ENCODE results near the gene LRIT1.

LRIT1 gene

GRCh38 chr10:84204610-84205009 lies 36.7 kb downstream of the LRIT1 start:
- Histone ChIP-seq H3K27ac (no peak overlapping the region), H3K4me3 (no peak overlapping the region), H4K20me1 (no peaks in the 10 kb centered on the region), H3K27me3 (no peaks in the 10 kb centered on the region), H3K36me3 (no peaks in the 10 kb centered on the region), H3K4me1 (no peaks in the 10 kb centered on the region), H3K4me2 (no peak overlapping the region), H3K9me3 (no peaks in the 10 kb centered on the region), H3K9ac (no peak overlapping the region)
- no peak for TF ChIP-seq Cebpa-rat (IDR thresholded peaks at IDR 0.05)

GRCh38 chr10:84204122-84204521 lies 37.2 kb downstream of the LRIT1 start:
- Histone ChIP-seq H3K9me3 (no peaks in the 10 kb centered on the region), H4K20me1 (no peaks in the 10 kb centered on the region), H3K27ac (no peak overlapping the region), H3K4me2 (no peak overlapping the region), H3K4me3 (no peak overlapping the region), H3K36me3 (no peaks in the 10 kb centered on the region), H3K27me3 (no peaks in the 10 kb centered on the region), H3K4me1 (no peaks in the 10 kb centered on the region), H3K9ac (no peak overlapping the region)
- TF ChIP-seq Cebpa-rat (IDR thresholded peaks at IDR 0.05), result no peak

DNA sequence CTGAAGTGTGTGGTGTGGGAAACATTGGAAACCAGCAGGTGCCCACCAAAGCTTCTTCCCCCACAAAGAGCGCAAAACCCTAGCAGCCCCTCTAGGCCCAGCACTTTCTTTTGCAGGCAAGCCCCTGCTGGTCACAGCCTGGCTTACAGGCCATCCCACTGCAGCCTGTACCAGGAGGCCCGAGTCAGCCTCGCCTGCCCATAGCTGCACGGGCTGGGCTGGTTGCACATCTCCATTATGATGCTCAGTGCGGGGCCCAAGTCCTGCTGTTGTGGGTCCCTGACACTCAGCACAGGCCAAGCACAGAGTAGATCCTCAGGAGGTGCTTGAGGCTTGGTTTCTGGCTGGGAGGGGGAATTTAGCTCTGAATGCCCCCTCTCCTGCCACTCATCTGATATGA lies 39.0 kb downstream of the LRIT1 start:
- Histone ChIP-seq H3K9me3 (no peaks in the 10 kb centered on the region), H3K9ac (no peak overlapping the region), H4K20me1 (no peaks in the 10 kb centered on the region), H3K36me3 (no peaks in the 10 kb centered on the region), H3K4me1 (no peaks in the 10 kb centered on the region), H3K4me3 (no peak overlapping the region), H3K27me3 (0 out of 2 replicates have a peak, but pooled peaks cover under 1% of the 10 kb centered on the region), H3K4me2 (no peak overlapping the region), H3K27ac (no peak overlapping the region)
- TF ChIP-seq Cebpa-rat (IDR thresholded peaks at IDR 0.05), result no peak

GRCh38 chr10:84201682-84202081 lies 39.7 kb downstream of the LRIT1 start:
- H3K4me2 ChIP-seq, result no peak overlapping the region
- H3K9ac ChIP-seq, result no peak overlapping the region
- 0 out of 2 replicates have a peak, but pooled peaks cover 7% of the 10 kb centered on the region for H3K27me3 ChIP-seq
- no peak overlapping the region for H3K4me3 ChIP-seq
- no peaks in the 10 kb centered on the region for H4K20me1 ChIP-seq
- H3K27ac ChIP-seq, result no peak overlapping the region
- H3K36me3 ChIP-seq, result no peaks in the 10 kb centered on the region
- no peaks in the 10 kb centered on the region for H3K4me1 ChIP-seq
- no peak for TF ChIP-seq Cebpa-rat (IDR thresholded peaks at IDR 0.05)
- no peaks in the 10 kb centered on the region for H3K9me3 ChIP-seq

DNA sequence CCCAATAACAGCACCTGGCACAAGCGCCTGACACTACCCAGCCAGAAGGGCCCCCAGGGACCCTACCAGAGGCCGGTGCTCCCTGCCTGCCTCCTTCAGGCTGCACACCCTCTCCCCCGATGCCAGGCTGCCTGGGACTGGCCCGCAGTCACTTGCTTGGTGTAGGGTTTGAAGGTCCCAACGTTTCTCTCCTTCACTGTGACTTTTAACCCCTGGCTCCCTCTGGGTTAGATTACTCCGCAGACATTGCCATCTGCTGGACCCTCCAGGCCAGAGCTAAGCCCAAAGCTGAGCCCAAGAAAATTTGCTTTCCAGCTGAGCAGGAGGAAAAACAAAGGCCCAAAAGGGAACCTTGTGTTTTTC lies 40.1 kb downstream of the LRIT1 start:
- Histone ChIP-seq H3K27ac (no peak overlapping the region), H3K9ac (no peak overlapping the region), H3K4me2 (no peak overlapping the region)

DNA sequence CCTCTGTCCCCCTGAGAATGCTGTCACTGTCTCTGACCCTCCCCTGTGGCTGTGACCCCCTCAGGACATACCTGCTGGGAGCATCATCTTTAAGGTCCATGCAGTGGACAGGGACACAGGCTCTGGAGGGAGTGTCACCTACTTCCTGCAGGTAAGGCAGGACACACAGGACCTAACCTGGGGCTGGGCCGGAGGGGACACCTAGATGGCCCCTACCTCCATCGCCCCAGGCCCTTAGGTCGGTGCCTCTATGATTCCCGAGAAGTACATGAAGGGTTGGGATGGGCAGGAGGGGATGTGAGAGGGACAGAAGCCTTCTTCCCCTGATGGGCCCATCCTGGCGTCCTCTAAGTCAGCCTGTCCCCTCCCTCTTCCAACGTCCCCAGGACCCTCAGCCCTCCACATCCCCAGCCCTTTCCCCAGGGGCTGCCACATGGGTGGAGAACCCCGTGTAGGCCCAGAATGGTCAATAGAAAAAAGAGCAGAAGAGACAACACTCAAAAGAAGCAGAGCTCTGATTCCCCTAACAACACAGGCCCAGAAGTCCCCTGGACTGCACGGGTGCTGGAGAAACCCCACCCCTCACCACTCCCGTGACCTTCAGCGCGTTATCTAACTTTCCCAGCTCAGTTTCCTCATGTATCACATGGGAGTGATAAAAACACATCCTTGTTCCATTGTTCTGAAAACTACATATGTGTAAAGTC lies 40.7 kb downstream of the LRIT1 start:
- Histone ChIP-seq H3K9ac (no peak overlapping the region), H3K27ac (no peak overlapping the region), H3K9me3 (no peaks in the 10 kb centered on the region), H3K4me2 (no peak overlapping the region), H3K36me3 (no peaks in the 10 kb centered on the region), H3K27me3 (peaks cover 17% of the 10 kb centered on the region), H4K20me1 (no peaks in the 10 kb centered on the region), H3K4me3 (no peak overlapping the region), H3K4me1 (no peaks in the 10 kb centered on the region)
- TF ChIP-seq Cebpa-rat (IDR thresholded peaks at IDR 0.05), result no peak

More for the DNA sequence above, 40.1 kb downstream of the LRIT1 start:
- Histone ChIP-seq H3K27me3 (peaks cover 12% of the 10 kb centered on the region), H3K36me3 (no peaks in the 10 kb centered on the region), H4K20me1 (no peaks in the 10 kb centered on the region), H3K4me1 (no peaks in the 10 kb centered on the region), H3K9me3 (no peaks in the 10 kb centered on the region), H3K4me3 (no peak overlapping the region)
- no peak for TF ChIP-seq Cebpa-rat (IDR thresholded peaks at IDR 0.05)

DNA sequence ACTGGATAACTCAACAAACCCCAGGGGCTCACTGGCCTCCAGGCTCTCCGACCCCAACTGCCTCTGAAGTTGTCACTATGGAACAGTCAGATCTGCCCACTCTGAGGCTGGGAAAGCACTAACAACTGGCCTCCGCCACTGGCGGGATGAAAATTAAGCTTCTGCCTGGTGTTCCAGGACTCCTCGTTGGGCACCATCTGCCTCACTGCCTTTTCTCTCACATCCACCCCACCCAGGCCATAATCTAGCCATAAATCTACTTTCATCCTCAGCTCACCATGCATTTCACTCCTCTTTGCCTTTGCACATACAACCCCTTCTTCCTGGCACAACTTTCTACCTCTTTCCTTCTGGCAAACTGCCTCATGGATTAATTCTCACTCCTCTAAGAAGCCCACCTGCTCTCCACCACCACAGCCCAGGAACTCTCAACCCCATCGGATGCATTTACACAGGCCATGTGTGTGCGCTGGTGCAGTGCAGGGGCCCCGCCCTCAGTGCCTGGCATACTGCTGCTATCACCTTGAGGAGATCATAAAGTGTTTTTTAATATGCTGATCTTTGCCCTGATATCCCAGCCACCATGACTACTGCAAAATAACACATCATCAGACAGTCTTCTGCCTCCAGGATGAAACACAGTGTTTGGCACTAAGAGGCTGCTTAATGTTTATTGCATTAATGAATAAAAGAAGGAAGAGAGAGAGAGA lies 43.0 kb downstream of the LRIT1 start:
- Histone ChIP-seq H3K4me2 (no peak overlapping the region), H3K4me1 (no peaks in the 10 kb centered on the region), H3K4me3 (no peak overlapping the region), H4K20me1 (no peaks in the 10 kb centered on the region), H3K9ac (no peak overlapping the region), H3K27me3 (peaks cover 40% of the 10 kb centered on the region), H3K9me3 (peaks cover 6% of the 10 kb centered on the region; the same call in 1 of the 2 replicates), H3K36me3 (no peaks in the 10 kb centered on the region), H3K27ac (no peak overlapping the region)
- no peak for TF ChIP-seq Cebpa-rat (IDR thresholded peaks at IDR 0.05)

- Histone ChIP-seq H3K4me1 (no peaks in the 10 kb centered on the region), H3K27ac (no peak overlapping the region), H3K36me3 (no peaks in the 10 kb centered on the region), H3K9me3 (peaks cover 6% of the 10 kb centered on the region; the same call in 1 of the 2 replicates), H3K4me3 (no peak overlapping the region), H3K9ac (no peak overlapping the region), H3K4me2 (no peak overlapping the region), H4K20me1 (no peaks in the 10 kb centered on the region), H3K27me3 (peaks cover 48% of the 10 kb centered on the region)
- no peak for TF ChIP-seq Cebpa-rat (IDR thresholded peaks at IDR 0.05)
These were observed 43.7 kb downstream of the LRIT1 start for GRCh38 chr10:84197643-84198042.

GRCh38 chr10:84196941-84197340 lies 44.4 kb downstream of the LRIT1 start:
- Histone ChIP-seq H3K9ac (no peak overlapping the region), H3K4me1 (no peaks in the 10 kb centered on the region), H3K36me3 (no peaks in the 10 kb centered on the region), H3K4me2 (no peak overlapping the region), H4K20me1 (no peaks in the 10 kb centered on the region), H3K27ac (no peak overlapping the region), H3K9me3 (peaks cover 6% of the 10 kb centered on the region; the same call in 1 of the 2 replicates), H3K27me3 (peaks cover 50% of the 10 kb centered on the region), H3K4me3 (no peak overlapping the region)
- TF ChIP-seq Cebpa-rat (IDR thresholded peaks at IDR 0.05), result no peak

DNA sequence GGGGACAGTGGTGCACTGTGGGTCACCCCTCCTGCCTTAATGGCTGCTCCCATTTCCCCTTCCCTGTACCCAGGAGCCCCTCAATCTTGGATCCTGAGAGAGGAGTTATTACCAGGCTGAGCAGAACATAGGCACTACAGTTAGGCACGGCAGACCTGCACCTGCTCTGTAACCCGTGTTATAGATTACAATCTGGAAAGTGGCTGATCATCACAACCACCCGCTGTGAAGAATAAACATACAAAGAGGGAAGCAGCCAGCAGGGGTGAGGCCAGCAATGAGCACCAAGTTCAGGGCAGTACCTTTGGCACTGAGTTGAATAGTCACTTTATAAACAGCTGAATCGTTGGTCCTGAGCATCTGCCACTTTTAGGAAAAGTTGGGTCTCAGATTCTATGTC lies 45.3 kb downstream of the LRIT1 start:
- H3K4me2 ChIP-seq, result no peak overlapping the region
- H3K36me3 ChIP-seq, result no peaks in the 10 kb centered on the region
- no peak for TF ChIP-seq Cebpa-rat (IDR thresholded peaks at IDR 0.05)

More for the DNA sequence above, 45.3 kb downstream of the LRIT1 start:
- H3K9ac ChIP-seq, result no peak overlapping the region
- H4K20me1 ChIP-seq, result no peaks in the 10 kb centered on the region
- H3K4me3 ChIP-seq, result no peak overlapping the region
- peaks cover 6% of the 10 kb centered on the region; the same call in 1 of the 2 replicates for H3K9me3 ChIP-seq
- H3K27me3 ChIP-seq, result peaks cover 50% of the 10 kb centered on the region
- no peak overlapping the region for H3K27ac ChIP-seq
- no peaks in the 10 kb centered on the region for H3K4me1 ChIP-seq
